GM06990 (cell line): ENCODE results near the gene CACNA1C.

ENCODE experiments used
- DNase-seq: peaks from one replicate; pipeline ENCODE4 v3.0.0-alpha.2; 2011; ENCODE audit not compliant: insufficient read length; ENCODE audit errors: extremely low read depth
- H3K27me3 ChIP-seq: replicated peaks from 2 replicates; pipeline ENCODE4 v1.6.0; 2011; ENCODE audit warnings: low read length; ENCODE audit not compliant: control insufficient read depth, insufficient read depth
- H3K36me3 ChIP-seq: 2 replicates; pipeline ENCODE4 v1.5.1; 2011; ENCODE audit warnings: low read length; ENCODE audit not compliant: control insufficient read depth, insufficient read depth
- H3K4me3 ChIP-seq: replicated peaks from 2 replicates; pipeline ENCODE4 v1.5.1; 2011; ENCODE audit warnings: low read depth, mild to moderate bottlenecking, control low read depth, low read length
- TF ChIP-seq, protein P1 (sequence below): IDR thresholded peaks from 2 replicates; pipeline ENCODE4 v1.5.1; 2011; ENCODE audit warnings: low read length, control low read depth, mild to moderate bottlenecking, inconsistent platforms; ENCODE audit not compliant: insufficient read depth, poor library complexity, severe bottlenecking

CACNA1C gene

GRCh38 chr12:2475984-2476383 lies 423.2 kb downstream of the CACNA1C start:
- no peaks in the 10 kb centered on the region; the same call in 1 of the 2 replicates for H3K27me3 ChIP-seq
- H3K36me3 ChIP-seq, result no peaks in the 10 kb centered on the region
- H3K4me3 ChIP-seq, result no peak overlapping the region
- TF ChIP-seq, protein P1, sequence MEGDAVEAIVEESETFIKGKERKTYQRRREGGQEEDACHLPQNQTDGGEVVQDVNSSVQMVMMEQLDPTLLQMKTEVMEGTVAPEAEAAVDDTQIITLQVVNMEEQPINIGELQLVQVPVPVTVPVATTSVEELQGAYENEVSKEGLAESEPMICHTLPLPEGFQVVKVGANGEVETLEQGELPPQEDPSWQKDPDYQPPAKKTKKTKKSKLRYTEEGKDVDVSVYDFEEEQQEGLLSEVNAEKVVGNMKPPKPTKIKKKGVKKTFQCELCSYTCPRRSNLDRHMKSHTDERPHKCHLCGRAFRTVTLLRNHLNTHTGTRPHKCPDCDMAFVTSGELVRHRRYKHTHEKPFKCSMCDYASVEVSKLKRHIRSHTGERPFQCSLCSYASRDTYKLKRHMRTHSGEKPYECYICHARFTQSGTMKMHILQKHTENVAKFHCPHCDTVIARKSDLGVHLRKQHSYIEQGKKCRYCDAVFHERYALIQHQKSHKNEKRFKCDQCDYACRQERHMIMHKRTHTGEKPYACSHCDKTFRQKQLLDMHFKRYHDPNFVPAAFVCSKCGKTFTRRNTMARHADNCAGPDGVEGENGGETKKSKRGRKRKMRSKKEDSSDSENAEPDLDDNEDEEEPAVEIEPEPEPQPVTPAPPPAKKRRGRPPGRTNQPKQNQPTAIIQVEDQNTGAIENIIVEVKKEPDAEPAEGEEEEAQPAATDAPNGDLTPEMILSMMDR, result no peak
- no peak for DNase-seq

DNA sequence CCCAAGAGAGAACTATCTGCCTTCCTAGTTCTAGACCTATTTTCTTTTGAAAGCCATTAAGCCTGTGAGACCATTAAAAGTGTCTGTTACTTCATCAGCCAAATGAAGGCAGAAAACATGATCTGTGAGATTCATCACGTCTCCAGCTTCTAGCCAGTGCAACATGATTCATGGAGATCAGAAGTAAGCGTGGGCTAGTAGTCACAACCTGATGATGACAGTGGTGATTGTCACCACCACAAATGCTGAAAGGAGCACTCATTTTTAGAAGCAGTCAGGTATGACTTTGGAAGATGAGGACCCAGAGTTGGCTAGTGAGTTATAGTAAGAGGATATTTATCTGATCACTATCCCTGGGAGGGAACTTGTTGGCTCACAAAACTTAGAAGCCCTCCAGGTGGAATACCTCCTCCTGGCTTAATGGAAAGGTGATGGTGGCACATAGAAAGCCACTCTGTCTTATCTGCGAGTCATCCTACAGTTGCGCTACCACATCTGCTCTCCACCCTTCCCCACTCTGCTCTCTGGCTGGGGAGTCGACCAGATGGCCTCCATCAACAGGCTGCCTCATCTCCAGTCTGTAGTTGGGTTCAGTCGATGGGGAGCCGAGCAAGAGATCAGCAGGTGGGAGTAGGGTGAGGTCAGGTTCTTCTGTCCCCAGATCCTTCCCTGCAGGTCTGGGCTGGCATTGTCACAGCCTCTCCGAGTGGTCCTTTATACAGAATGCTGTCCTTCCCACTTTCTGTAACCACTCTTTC lies 424.4 kb downstream of the CACNA1C start:
- no peaks in the 10 kb centered on the region; the same call in none of the 2 replicates for H3K27me3 ChIP-seq
- no peak overlapping the region for H3K4me3 ChIP-seq
- DNase-seq, result no peak
- H3K36me3 ChIP-seq, result no peaks in the 10 kb centered on the region
- TF ChIP-seq, protein P1, result no peak

- no peaks in the 10 kb centered on the region; the same call in none of the 2 replicates for H3K27me3 ChIP-seq
- no peaks in the 10 kb centered on the region for H3K36me3 ChIP-seq
- TF ChIP-seq, protein P1, result no peak
- H3K4me3 ChIP-seq, result no peak overlapping the region
- no peak for DNase-seq
Observed at GRCh38 chr12:2479851-2480535, 427.2 kb downstream of the CACNA1C start.

- TF ChIP-seq, protein P1, result no peak
- H3K4me3 ChIP-seq, result no peak overlapping the region
- H3K36me3 ChIP-seq, result no peaks in the 10 kb centered on the region
- no peak for DNase-seq
- no peaks in the 10 kb centered on the region; the same call in none of the 2 replicates for H3K27me3 ChIP-seq
Observed at GRCh38 chr12:2481346-2481745, 428.6 kb downstream of the CACNA1C start.

- no peaks in the 10 kb centered on the region; the same call in none of the 2 replicates for H3K27me3 ChIP-seq
- no peak overlapping the region for H3K4me3 ChIP-seq
- no peaks in the 10 kb centered on the region for H3K36me3 ChIP-seq
- TF ChIP-seq, protein P1, result no peak
- DNase-seq, result no peak
Observed at GRCh38 chr12:2481951-2482350, 429.2 kb downstream of the CACNA1C start.
